SK-N-SH (cell line): Measurements from ENCODE around the gene TPD52L1. TPM values are rescaled to one million over a fixed set of nuclear protein-coding genes. Genes with fewer than 3 reads are reported as not detected.

Experiments
- CTCF ChIA-PET: fragments of 300-600, 350-600 bp; formaldehyde crosslinking; extraction: SDS; loops from one replicate; lab custom pipeline; 2021; lab: Yijun Ruan, JAX
- POLR2A ChIA-PET: fragments of 350-600 bp; sonication (Branson Sonifier 250); formaldehyde crosslinking; extraction: SDS; loops from one replicate; lab custom pipeline; 2020; ENCODE audit warnings: antibody characterized with exemption, inconsistent platforms; lab: Yijun Ruan, JAX
- DNase-seq: peaks from one replicate; pipeline ENCODE4 v3.0.0; 2012
- H2AFZ ChIP-seq: fragments of 200-600 bp; sonication (generic); 2 replicates; pipeline ENCODE4 v1.8.1; 2016; ENCODE audit warnings: antibody characterized with exemption, mild to moderate bottlenecking, low read depth
- H3F3A ChIP-seq: fragments of 200-600 bp; sonication (generic); replicated peaks from 2 replicates; pipeline ENCODE3; 2016; ENCODE audit warnings: antibody characterized with exemption, mild to moderate bottlenecking; ENCODE audit not compliant: insufficient read depth
- H3K27ac ChIP-seq, 2 experiments: fragments of 200-500 bp in 1 of 2; fragments of 200-600 bp in 1 of 2; sonication (Bioruptor generic) in 1 of 2; sonication (generic), shearing (Covaris generic) in 1 of 2; 2 replicates each; pipeline versions ENCODE4 v1.5.1 to v1.6.1; 2014 to 2016; ENCODE audit warnings: low read depth in 2 of 2, inconsistent platforms in 1 of 2, low read length in 1 of 2, mild to moderate bottlenecking in 1 of 2, mixed read lengths in 1 of 2
- H3K27me3 ChIP-seq: fragments of 200-600 bp; sonication (generic), shearing (Covaris generic); 2 replicates; pipeline ENCODE4 v1.6.1; 2016; ENCODE audit warnings: mixed run types; ENCODE audit not compliant: insufficient read depth
- H3K36me3 ChIP-seq, 2 experiments: fragments of 200-500 bp in 1 of 2; fragments of 200-600 bp in 1 of 2; sonication (Bioruptor generic) in 1 of 2; sonication (generic) in 1 of 2; replicated peaks in 1 of 2; 2 replicates each; pipeline versions ENCODE3 to v1.5.1; 2014 to 2016; ENCODE audit warnings: low read length in 1 of 2, mild to moderate bottlenecking in 1 of 2; ENCODE audit not compliant: insufficient read depth in 2 of 2, control insufficient read depth in 1 of 2
- H3K4me1 ChIP-seq, 2 experiments: fragments of 200-500 bp in 1 of 2; fragments of 200-600 bp in 1 of 2; sonication (Bioruptor generic) in 1 of 2; sonication (generic), shearing (Covaris generic) in 1 of 2; 2 replicates each; pipeline versions ENCODE4 v1.5.1 to v1.6.1; 2014 to 2016; ENCODE audit warnings: low read depth in 1 of 2, low read length in 1 of 2, mixed run types in 1 of 2; ENCODE audit not compliant: insufficient read depth in 2 of 2, control insufficient read depth in 1 of 2
- H3K4me2 ChIP-seq: fragments of 200-600 bp; sonication (generic), shearing (Covaris generic); 2 replicates; pipeline ENCODE4 v1.6.1; 2017; ENCODE audit warnings: mixed run types
- H3K4me3 ChIP-seq, 2 experiments: fragments of 200-500 bp in 1 of 2; fragments of 200-600 bp in 1 of 2; sonication (Bioruptor generic) in 1 of 2; sonication (generic), shearing (Covaris generic) in 1 of 2; 2 replicates each; pipeline versions ENCODE4 v1.5.1 to v1.8.1; 2014 to 2016; ENCODE audit warnings: low read depth in 2 of 2, inconsistent platforms in 1 of 2, low read length in 1 of 2, mild to moderate bottlenecking in 1 of 2, mixed read lengths in 1 of 2, moderate library complexity in 1 of 2
- H3K79me2 ChIP-seq: fragments of 200-600 bp; sonication (generic); 2 replicates; pipeline ENCODE4 v1.8.1; 2017; ENCODE audit warnings: mild to moderate bottlenecking; ENCODE audit not compliant: insufficient read depth
- H3K9ac ChIP-seq: fragments of 200-600 bp; sonication (generic); 2 replicates; pipeline ENCODE4 v1.6.1; 2017; ENCODE audit warnings: mixed run types
- H3K9me2 ChIP-seq: fragments of 200-600 bp; sonication (generic); 2 replicates; pipeline ENCODE4 v1.6.1; 2017; ENCODE audit warnings: mixed run types
- H3K9me3 ChIP-seq: fragments of 200-600 bp; sonication (generic); 2 replicates; pipeline ENCODE4 v1.6.1; 2017; ENCODE audit warnings: mixed run types, mild to moderate bottlenecking, moderate library complexity
- H4K20me1 ChIP-seq: fragments of 200-600 bp; sonication (generic); 2 replicates; pipeline ENCODE4 v1.6.1; 2017; ENCODE audit warnings: mild to moderate bottlenecking, mixed run types; ENCODE audit not compliant: insufficient read depth
- CHD2 ChIP-seq: fragments of 150-350 bp; IDR thresholded peaks from 2 replicates; pipeline ENCODE4 v1.6.1; 2018; ENCODE audit warnings: low read length; ENCODE audit not compliant: partially characterized antibody
- EP300 ChIP-seq, 2 experiments: IDR thresholded peaks; 2 replicates each; pipeline versions ENCODE4 v1.4.0 to v1.6.1; 2012; ENCODE audit warnings: borderline replicate concordance in 1 of 2, low read depth in 1 of 2, low read length in 1 of 2
- EZH2phosphoT487 ChIP-seq: fragments of 200-600 bp; sonication (generic); IDR thresholded peaks from 2 replicates; pipeline ENCODE4 v1.6.1; 2017; ENCODE audit warnings: low read depth, mixed run types, mild to moderate bottlenecking, antibody characterized with exemption, moderate library complexity, borderline replicate concordance
- FOSL2 ChIP-seq: IDR thresholded peaks from 2 replicates; pipeline ENCODE4 v1.4.0; 2012; ENCODE audit warnings: low read depth, mild to moderate bottlenecking, moderate library complexity, borderline replicate concordance
- GABPA ChIP-seq: IDR thresholded peaks from 2 replicates; pipeline ENCODE4 v1.4.0; 2012; ENCODE audit warnings: low read depth, mild to moderate bottlenecking
- JUND ChIP-seq: IDR thresholded peaks from 2 replicates; pipeline ENCODE4 v1.4.0; 2012
- NFIC ChIP-seq: IDR thresholded peaks from 2 replicates; pipeline ENCODE4 v1.4.0; 2012; ENCODE audit warnings: borderline replicate concordance
- NRF1 ChIP-seq: IDR thresholded peaks from 2 replicates; pipeline ENCODE4 v1.6.1; 2012; ENCODE audit warnings: low read depth, mild to moderate bottlenecking, low read length
- POLR2AphosphoS5 ChIP-seq: IDR thresholded peaks from 2 replicates; pipeline ENCODE4 v1.6.1; 2012; ENCODE audit warnings: low read depth, low read length
- RAD21 ChIP-seq: IDR thresholded peaks from 2 replicates; pipeline ENCODE4 v1.6.1; 2012; ENCODE audit warnings: mild to moderate bottlenecking, low read length
- SIN3A ChIP-seq: IDR thresholded peaks from 2 replicates; pipeline ENCODE4 v1.6.1; 2012; ENCODE audit warnings: low read depth, mild to moderate bottlenecking, low read length, moderate library complexity, borderline replicate concordance
- SMC3 ChIP-seq: IDR thresholded peaks from 2 replicates; pipeline ENCODE4 v1.6.1; 2012; ENCODE audit warnings: low read depth, low read length, improper control_type of control experiment
- TCF12 ChIP-seq: IDR thresholded peaks from 2 replicates; pipeline ENCODE4 v1.4.0; 2012
- TEAD4 ChIP-seq: IDR thresholded peaks from 2 replicates; pipeline ENCODE4 v1.4.0; 2012; ENCODE audit warnings: mild to moderate bottlenecking, borderline replicate concordance; ENCODE audit not compliant: insufficient read depth
- YY1 ChIP-seq: IDR thresholded peaks from 2 replicates; pipeline ENCODE4 v1.4.0; 2012; ENCODE audit warnings: low read depth, mild to moderate bottlenecking
- WGBS: methylation state at CpG from one replicate; pipeline ENCODE4 v1.1.6; 2017; ENCODE audit warnings: low lambda C conversion rate; 5-methylcytosine and 5-hydroxymethylcytosine counted together
- polyA plus RNA-seq, 3 experiments: library from polyadenylated mRNA; depleted of rRNA; stranded (reverse); fragments of >200 nt; gene quantifications; 2 replicates each; pipeline ENCODE4 v1.2.3, GENCODE V29; 2012
- TF ChIP-seq, protein P1 (sequence below): IDR thresholded peaks from 2 replicates; pipeline ENCODE4 v1.6.1; 2012; ENCODE audit warnings: mild to moderate bottlenecking, low read depth, low read length, moderate library complexity
- TF ChIP-seq, protein P2 (sequence below): IDR thresholded peaks from 2 replicates; pipeline ENCODE4 v1.4.0; 2012; ENCODE audit warnings: low read depth, borderline replicate concordance
- TF ChIP-seq, protein P3 (sequence below): IDR thresholded peaks from 2 replicates; pipeline ENCODE4 v1.4.0; 2012; ENCODE audit warnings: low read depth, borderline replicate concordance
- TF ChIP-seq, protein P4 (sequence below): fragments of 200-600 bp; sonication (generic); IDR thresholded peaks from 2 replicates; pipeline ENCODE4 v1.6.1; 2017; ENCODE audit warnings: antibody characterized with exemption, mild to moderate bottlenecking, moderate library complexity

Gene TPD52L1
- polyA plus RNA-seq, 1 of the 3 experiments (the other 2 are of a cell fraction) = 0.13 TPM

DNA sequence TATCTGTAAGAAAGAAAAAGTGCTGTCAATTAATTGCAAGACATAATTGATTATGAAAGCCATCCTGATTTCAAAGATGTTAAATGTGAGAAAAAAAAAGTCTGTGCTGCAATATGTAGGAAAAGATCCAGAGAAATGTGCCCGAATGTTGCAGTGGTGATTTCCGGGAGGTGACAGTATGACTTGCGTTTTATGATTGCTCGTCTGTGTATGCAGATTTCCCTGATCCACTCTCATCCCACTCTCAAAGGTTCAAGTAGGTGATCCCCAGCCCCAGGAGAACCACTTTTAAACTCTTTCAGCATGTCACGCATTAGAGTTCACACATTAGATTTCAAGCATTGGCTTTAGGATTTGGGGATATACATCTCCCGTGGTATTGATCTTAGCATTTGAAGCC, 57.8 kb downstream of the TPD52L1 start:
- no peaks in the 10 kb centered on the region for H3K9me3 ChIP-seq
- no peak overlapping the region for H3K9ac ChIP-seq
- no peak for DNase-seq
- ChIA-PET POLR2A (no interaction called here), CTCF (interaction anchor here (0.6 kb wide), 1 partner anchor 48 kb away, joined by 3 read pairs; no protein-coding TSS in a partner anchor)
- TF ChIP-seq TCF12 (no peak), RAD21 (no peak), EP300 (IDR thresholded peaks at IDR 0.05; ENCODE audit: borderline replicate concordance in 1 of 2, low read depth in 1 of 2, low read length in 1 of 2) (no peak), GABPA (no peak), FOSL2 (no peak), NRF1 (no peak), YY1 (no peak), SMC3 (no peak), CHD2 (no peak), TEAD4 (no peak), EZH2phosphoT487 (no peak)
- TF ChIP-seq, protein P1, sequence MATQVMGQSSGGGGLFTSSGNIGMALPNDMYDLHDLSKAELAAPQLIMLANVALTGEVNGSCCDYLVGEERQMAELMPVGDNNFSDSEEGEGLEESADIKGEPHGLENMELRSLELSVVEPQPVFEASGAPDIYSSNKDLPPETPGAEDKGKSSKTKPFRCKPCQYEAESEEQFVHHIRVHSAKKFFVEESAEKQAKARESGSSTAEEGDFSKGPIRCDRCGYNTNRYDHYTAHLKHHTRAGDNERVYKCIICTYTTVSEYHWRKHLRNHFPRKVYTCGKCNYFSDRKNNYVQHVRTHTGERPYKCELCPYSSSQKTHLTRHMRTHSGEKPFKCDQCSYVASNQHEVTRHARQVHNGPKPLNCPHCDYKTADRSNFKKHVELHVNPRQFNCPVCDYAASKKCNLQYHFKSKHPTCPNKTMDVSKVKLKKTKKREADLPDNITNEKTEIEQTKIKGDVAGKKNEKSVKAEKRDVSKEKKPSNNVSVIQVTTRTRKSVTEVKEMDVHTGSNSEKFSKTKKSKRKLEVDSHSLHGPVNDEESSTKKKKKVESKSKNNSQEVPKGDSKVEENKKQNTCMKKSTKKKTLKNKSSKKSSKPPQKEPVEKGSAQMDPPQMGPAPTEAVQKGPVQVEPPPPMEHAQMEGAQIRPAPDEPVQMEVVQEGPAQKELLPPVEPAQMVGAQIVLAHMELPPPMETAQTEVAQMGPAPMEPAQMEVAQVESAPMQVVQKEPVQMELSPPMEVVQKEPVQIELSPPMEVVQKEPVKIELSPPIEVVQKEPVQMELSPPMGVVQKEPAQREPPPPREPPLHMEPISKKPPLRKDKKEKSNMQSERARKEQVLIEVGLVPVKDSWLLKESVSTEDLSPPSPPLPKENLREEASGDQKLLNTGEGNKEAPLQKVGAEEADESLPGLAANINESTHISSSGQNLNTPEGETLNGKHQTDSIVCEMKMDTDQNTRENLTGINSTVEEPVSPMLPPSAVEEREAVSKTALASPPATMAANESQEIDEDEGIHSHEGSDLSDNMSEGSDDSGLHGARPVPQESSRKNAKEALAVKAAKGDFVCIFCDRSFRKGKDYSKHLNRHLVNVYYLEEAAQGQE = no peak
- H3K4me3 ChIP-seq = no peak overlapping the region
- WGBS = 27% methylated on average over 6 of the region's 6 CpGs
- no peaks in the 10 kb centered on the region for H3K36me3 ChIP-seq
- H3F3A ChIP-seq = no peaks in the 10 kb centered on the region
- H3K4me2 ChIP-seq = no peak overlapping the region
- peaks cover 9% of the 10 kb centered on the region; the same call in 1 of the 2 replicates for H3K27me3 ChIP-seq
- no peaks in the 10 kb centered on the region for H3K9me2 ChIP-seq
- no peaks in the 10 kb centered on the region for H3K79me2 ChIP-seq
- H4K20me1 ChIP-seq = no peaks in the 10 kb centered on the region
- H3K4me1 ChIP-seq = no peaks in the 10 kb centered on the region
- H2AFZ ChIP-seq = no peak overlapping the region
- no peak overlapping the region for H3K27ac ChIP-seq

DNA sequence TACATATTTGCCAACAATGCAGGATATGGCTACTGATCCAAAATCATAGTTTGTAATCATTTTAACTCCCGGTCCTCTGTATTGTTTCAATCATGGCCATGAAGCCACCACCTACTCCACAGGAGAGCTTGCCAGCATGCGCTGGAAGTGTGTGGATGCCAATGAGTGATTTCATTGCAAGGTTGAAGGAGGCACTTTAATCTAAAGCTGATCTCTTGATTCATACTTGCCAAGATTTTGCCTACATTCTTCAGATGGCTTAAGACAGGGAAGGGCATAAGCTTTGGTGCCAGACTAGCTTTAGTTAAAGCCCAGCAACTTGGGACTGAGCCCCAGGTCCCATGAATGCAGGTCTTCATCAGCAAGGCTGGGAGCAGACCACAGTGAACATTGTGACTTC, 58.8 kb downstream of the TPD52L1 start:
- Histone ChIP-seq H3K4me2 (no peak overlapping the region), H3K9me2 (no peaks in the 10 kb centered on the region), H3K27me3 (peaks cover 9% of the 10 kb centered on the region; the same call in 1 of the 2 replicates), H4K20me1 (no peaks in the 10 kb centered on the region), H3K4me1 (no peaks in the 10 kb centered on the region), H3K9ac (no peak overlapping the region), H3K9me3 (no peaks in the 10 kb centered on the region)
- DNase-seq = no peak
- POLR2A ChIA-PET = no interaction called here
- WGBS = 36% methylated on average over 2 of the region's 2 CpGs
- TF ChIP-seq NFIC (no peak), NRF1 (no peak), POLR2AphosphoS5 (no peak), JUND (no peak), SIN3A (no peak), SMC3 (no peak)
- TF ChIP-seq, protein P2, sequence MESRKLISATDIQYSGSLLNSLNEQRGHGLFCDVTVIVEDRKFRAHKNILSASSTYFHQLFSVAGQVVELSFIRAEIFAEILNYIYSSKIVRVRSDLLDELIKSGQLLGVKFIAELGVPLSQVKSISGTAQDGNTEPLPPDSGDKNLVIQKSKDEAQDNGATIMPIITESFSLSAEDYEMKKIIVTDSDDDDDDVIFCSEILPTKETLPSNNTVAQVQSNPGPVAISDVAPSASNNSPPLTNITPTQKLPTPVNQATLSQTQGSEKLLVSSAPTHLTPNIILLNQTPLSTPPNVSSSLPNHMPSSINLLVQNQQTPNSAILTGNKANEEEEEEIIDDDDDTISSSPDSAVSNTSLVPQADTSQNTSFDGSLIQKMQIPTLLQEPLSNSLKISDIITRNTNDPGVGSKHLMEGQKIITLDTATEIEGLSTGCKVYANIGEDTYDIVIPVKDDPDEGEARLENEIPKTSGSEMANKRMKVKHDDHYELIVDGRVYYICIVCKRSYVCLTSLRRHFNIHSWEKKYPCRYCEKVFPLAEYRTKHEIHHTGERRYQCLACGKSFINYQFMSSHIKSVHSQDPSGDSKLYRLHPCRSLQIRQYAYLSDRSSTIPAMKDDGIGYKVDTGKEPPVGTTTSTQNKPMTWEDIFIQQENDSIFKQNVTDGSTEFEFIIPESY = no peak
- TF ChIP-seq, protein P3, sequence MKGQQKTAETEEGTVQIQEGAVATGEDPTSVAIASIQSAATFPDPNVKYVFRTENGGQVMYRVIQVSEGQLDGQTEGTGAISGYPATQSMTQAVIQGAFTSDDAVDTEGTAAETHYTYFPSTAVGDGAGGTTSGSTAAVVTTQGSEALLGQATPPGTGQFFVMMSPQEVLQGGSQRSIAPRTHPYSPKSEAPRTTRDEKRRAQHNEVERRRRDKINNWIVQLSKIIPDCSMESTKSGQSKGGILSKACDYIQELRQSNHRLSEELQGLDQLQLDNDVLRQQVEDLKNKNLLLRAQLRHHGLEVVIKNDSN = no peak
- TF ChIP-seq, protein P4, sequence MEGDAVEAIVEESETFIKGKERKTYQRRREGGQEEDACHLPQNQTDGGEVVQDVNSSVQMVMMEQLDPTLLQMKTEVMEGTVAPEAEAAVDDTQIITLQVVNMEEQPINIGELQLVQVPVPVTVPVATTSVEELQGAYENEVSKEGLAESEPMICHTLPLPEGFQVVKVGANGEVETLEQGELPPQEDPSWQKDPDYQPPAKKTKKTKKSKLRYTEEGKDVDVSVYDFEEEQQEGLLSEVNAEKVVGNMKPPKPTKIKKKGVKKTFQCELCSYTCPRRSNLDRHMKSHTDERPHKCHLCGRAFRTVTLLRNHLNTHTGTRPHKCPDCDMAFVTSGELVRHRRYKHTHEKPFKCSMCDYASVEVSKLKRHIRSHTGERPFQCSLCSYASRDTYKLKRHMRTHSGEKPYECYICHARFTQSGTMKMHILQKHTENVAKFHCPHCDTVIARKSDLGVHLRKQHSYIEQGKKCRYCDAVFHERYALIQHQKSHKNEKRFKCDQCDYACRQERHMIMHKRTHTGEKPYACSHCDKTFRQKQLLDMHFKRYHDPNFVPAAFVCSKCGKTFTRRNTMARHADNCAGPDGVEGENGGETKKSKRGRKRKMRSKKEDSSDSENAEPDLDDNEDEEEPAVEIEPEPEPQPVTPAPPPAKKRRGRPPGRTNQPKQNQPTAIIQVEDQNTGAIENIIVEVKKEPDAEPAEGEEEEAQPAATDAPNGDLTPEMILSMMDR = no peak
- TF ChIP-seq, all 33 proteins: peak for 0
- CTCF ChIA-PET = no interaction called here
- Histone ChIP-seq H3K79me2 (no peaks in the 10 kb centered on the region), H3F3A (no peaks in the 10 kb centered on the region), H3K36me3 (no peaks in the 10 kb centered on the region), H3K27ac (no peak overlapping the region), H2AFZ (no peak overlapping the region), H3K4me3 (no peak overlapping the region)
